Testis (tissue), 3 donors: ENCODE measurements around the gene PCBP3. TPM values are rescaled to one million over a fixed set of nuclear protein-coding genes. Genes with fewer than 3 reads are reported as not detected.

Source experiments
- DNase-seq: peaks from one replicate; pipeline ENCODE4 v3.0.0-alpha.2; 2019
- H3K27ac ChIP-seq, 2 donors: fragments of 200-600 bp; sonication (generic); one replicate each; pipeline ENCODE4 v1.5.1; 2019
- H3K27me3 ChIP-seq: fragments of 200-600 bp; sonication (generic); one replicate; pipeline ENCODE4 v1.5.1; 2019
- H3K36me3 ChIP-seq: fragments of 200-600 bp; sonication (generic); one replicate; pipeline ENCODE4 v1.5.1; 2017; ENCODE audit warnings: low read depth; ENCODE audit errors: missing control alignments
- H3K4me1 ChIP-seq: fragments of 200-600 bp; sonication (generic); one replicate; pipeline ENCODE4 v1.5.1; 2019
- H3K4me3 ChIP-seq, 2 donors: fragments of 200-600 bp; sonication (generic); one replicate each; pipeline ENCODE4 v1.5.1; 2017 to 2019
- H3K9me3 ChIP-seq: fragments of 200-600 bp; sonication (generic); one replicate; pipeline ENCODE4 v1.5.1; 2017
- POLR2A ChIP-seq: fragments of 450-650 bp; IDR thresholded peaks from one replicate; pipeline ENCODE4 v1.6.1; 2017; ENCODE audit warnings: antibody characterized with exemption, mild to moderate bottlenecking, moderate library complexity
- WGBS, 2 donors: methylation state at CpG; one replicate each; pipeline ENCODE4 v1.1.5; 2018; 5-methylcytosine and 5-hydroxymethylcytosine counted together
- intact Hi-C: fragments of 100-400 bp; cut with DNase I; formaldehyde crosslinking; loops from one replicate; pipeline ENCODE4 v1.15.1; 2023; ENCODE audit warnings: low total_unique reads
- polyA plus RNA-seq: library from polyadenylated mRNA; stranded (reverse); fragments of 350-450 nt; fragmentation: Illumina TruSeq; extraction: RNeasy Lipid Tissue Mini Kit (QIAGEN cat#74804); gene quantifications from one replicate; pipeline ENCODE4 v1.2.3, GENCODE V29; 2014; ENCODE audit warnings: low read depth, low replicate concordance; ENCODE audit not compliant: insufficient read depth
- total RNA-seq, 2 donors: library from RNA; depleted of rRNA; stranded (reverse); fragments of >200 nt; gene quantifications; one replicate each; pipeline ENCODE4 v1.2.3, GENCODE V29; 2016
- TF ChIP-seq, protein P1 (sequence below), 3 experiments: fragments of 450-650 bp in 2 of 3; fragments of 200-600 bp in 1 of 3; sonication (generic) in 1 of 3; IDR thresholded peaks; one replicate each; pipeline ENCODE4 v1.5.1; 2016 to 2019; ENCODE audit warnings: antibody characterized with exemption in 3 of 3, mild to moderate bottlenecking in 2 of 3, moderate library complexity in 1 of 3

Gene PCBP3
- total and polyA plus RNA-seq, 3 donors from 2014 or later = 35.7 to 58.3 (median 38.0) TPM

- intact Hi-C loops = no loop called here
- no peaks in the 10 kb centered on the region for H3K4me1 ChIP-seq
- TF ChIP-seq, protein P1, sequence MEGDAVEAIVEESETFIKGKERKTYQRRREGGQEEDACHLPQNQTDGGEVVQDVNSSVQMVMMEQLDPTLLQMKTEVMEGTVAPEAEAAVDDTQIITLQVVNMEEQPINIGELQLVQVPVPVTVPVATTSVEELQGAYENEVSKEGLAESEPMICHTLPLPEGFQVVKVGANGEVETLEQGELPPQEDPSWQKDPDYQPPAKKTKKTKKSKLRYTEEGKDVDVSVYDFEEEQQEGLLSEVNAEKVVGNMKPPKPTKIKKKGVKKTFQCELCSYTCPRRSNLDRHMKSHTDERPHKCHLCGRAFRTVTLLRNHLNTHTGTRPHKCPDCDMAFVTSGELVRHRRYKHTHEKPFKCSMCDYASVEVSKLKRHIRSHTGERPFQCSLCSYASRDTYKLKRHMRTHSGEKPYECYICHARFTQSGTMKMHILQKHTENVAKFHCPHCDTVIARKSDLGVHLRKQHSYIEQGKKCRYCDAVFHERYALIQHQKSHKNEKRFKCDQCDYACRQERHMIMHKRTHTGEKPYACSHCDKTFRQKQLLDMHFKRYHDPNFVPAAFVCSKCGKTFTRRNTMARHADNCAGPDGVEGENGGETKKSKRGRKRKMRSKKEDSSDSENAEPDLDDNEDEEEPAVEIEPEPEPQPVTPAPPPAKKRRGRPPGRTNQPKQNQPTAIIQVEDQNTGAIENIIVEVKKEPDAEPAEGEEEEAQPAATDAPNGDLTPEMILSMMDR (IDR thresholded peaks at IDR 0.05) = no peak
- no peak for TF ChIP-seq POLR2A
- H3K27ac ChIP-seq = no peak overlapping the region
- 91 to 94% methylated on average over 16 to 19 of the region's 19 CpGs for WGBS, 2 donors
- no peak for DNase-seq
- H3K9me3 ChIP-seq = no peaks in the 10 kb centered on the region
- H3K27me3 ChIP-seq = no peaks in the 10 kb centered on the region
- H3K36me3 ChIP-seq = no peaks in the 10 kb centered on the region
- H3K4me3 ChIP-seq = no peak overlapping the region
These were observed 148.3 kb downstream of the PCBP3 start for GRCh38 chr21:45791562-45792418.

DNA sequence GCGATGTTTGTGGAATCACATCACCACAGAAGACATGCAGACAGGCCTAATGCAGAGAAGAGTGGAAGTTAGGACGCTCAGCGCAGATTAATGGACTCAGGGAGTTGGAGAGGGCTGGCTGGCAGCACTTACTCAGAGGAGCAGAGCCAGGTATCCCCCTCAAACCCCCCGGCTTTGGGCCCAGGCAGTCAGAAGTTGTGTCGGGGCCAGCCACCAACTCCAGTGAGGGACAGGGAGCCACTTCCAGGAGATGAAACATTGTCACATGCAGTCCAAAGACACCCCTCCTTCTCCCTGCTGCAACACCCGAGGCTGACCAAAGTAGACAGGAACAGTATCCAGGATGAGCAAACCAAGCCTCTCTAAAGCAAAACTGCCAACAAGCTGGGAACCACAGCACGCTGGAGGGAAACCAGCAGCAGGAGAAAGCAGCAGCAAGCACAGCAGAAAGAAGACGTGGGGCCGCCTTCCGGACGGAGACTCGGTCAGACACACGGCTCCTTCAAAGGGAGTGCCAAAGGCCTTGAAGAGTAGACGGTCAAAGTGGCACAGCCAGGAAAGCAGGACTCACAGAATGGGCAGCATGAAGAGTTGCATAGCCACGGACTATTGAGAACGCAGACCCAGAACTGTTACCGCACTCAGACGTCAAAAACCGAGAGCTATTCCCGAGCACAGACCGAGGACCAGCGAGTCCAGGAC lies 149.3 kb downstream of the PCBP3 start:
- H3K36me3 ChIP-seq = no peaks in the 10 kb centered on the region
- H3K9me3 ChIP-seq = no peaks in the 10 kb centered on the region
- no peak overlapping the region for H3K4me3 ChIP-seq
- H3K4me1 ChIP-seq = no peaks in the 10 kb centered on the region
- WGBS, 2 donors = 76 to 79% methylated on average over 21 to 22 of the region's 22 CpGs
- TF ChIP-seq POLR2A = no peak
- TF ChIP-seq, protein P1 (IDR thresholded peaks at IDR 0.05) = no peak
- H3K27me3 ChIP-seq = no peaks in the 10 kb centered on the region
- no peak overlapping the region for H3K27ac ChIP-seq
- intact Hi-C loops = no loop called here
- no peak for DNase-seq

- H3K4me1 ChIP-seq = no peaks in the 10 kb centered on the region
- intact Hi-C loops = no loop called here
- no peak for DNase-seq
- H3K27me3 ChIP-seq = no peaks in the 10 kb centered on the region
- no peak overlapping the region for H3K4me3 ChIP-seq
- H3K27ac ChIP-seq = no peak overlapping the region
- no peaks in the 10 kb centered on the region for H3K36me3 ChIP-seq
- WGBS, 2 donors = 87 to 92% methylated on average over 6 of the region's 6 CpGs
- no peak for TF ChIP-seq POLR2A
- TF ChIP-seq, protein P1 (IDR thresholded peaks at IDR 0.05) = no peak
- H3K9me3 ChIP-seq = no peaks in the 10 kb centered on the region
These were observed 150.5 kb downstream of the PCBP3 start for GRCh38 chr21:45794027-45794426.

- no peak for TF ChIP-seq POLR2A
- TF ChIP-seq, protein P1 (IDR thresholded peaks at IDR 0.05) = no peak
These were observed 152.5 kb downstream of the PCBP3 start for GRCh38 chr21:45796003-45796402.

More at GRCh38 chr21:45796003-45796402, 152.5 kb downstream of the PCBP3 start:
- WGBS, 2 donors = 79 to 83% methylated on average over 3 of the region's 3 CpGs
- DNase-seq = no peak
- no peaks in the 10 kb centered on the region for H3K36me3 ChIP-seq
- no peaks in the 10 kb centered on the region for H3K4me1 ChIP-seq
- no peaks in the 10 kb centered on the region for H3K27me3 ChIP-seq
- intact Hi-C loops = no loop called here
- no peak overlapping the region for H3K4me3 ChIP-seq
- H3K27ac ChIP-seq = no peak overlapping the region
- no peaks in the 10 kb centered on the region for H3K9me3 ChIP-seq
